Fibroblast of the aortic adventitia (primary cell): ENCODE results near the gene MTG2. TPM values are rescaled to one million over a fixed set of nuclear protein-coding genes. Genes with fewer than 3 reads are reported as not detected.
"Not testable (repeated sequence)": the region's sequence is repeated elsewhere in the genome, so short reads cannot be mapped to it uniquely, and the experiment has no call there.

ENCODE experiments used
- DNase-seq: peaks from one replicate; pipeline ENCODE4 v3.0.0-alpha.2; 2010; ENCODE audit warnings: low read depth
- H3K4me3 ChIP-seq: 2 replicates; pipeline ENCODE4 v1.5.1; 2011; ENCODE audit warnings: low read depth, mild to moderate bottlenecking, control low read depth, low read length, moderate library complexity
- CTCF ChIP-seq: IDR thresholded peaks from 2 replicates; pipeline ENCODE4 v1.5.1; 2011; ENCODE audit warnings: mild to moderate bottlenecking, low read length, control low read depth, inconsistent platforms; ENCODE audit not compliant: insufficient read depth
- total RNA-seq: library from RNA; depleted of rRNA; stranded (reverse); fragments of >200 nt; gene quantifications from 2 replicates; pipeline ENCODE4 v1.2.3, GENCODE V29; 2012; ENCODE audit warnings: low replicate concordance

MTG2 gene
- total RNA-seq, 1 donor: 15.3 TPM

GRCh38 chr20:62146019-62146755 is 36.6 kb upstream of the MTG2 start:
- TF ChIP-seq CTCF: no peak
- no peak overlapping the region for H3K4me3 ChIP-seq
- no peak for DNase-seq

- TF ChIP-seq CTCF: no peak
- no peak for DNase-seq
- H3K4me3 ChIP-seq: no peak overlapping the region
These were observed 35.7 kb upstream of the MTG2 start for GRCh38 chr20:62147125-62147524.

GRCh38 chr20:62147528-62147927 is 35.3 kb upstream of the MTG2 start:
- no peak overlapping the region for H3K4me3 ChIP-seq
- DNase-seq: no peak
- TF ChIP-seq CTCF: no peak

GRCh38 chr20:62148383-62148782 is 34.4 kb upstream of the MTG2 start:
- not testable (repeated sequence) for DNase-seq, H3K4me3 ChIP-seq

- DNase-seq: no peak
- no peak overlapping the region for H3K4me3 ChIP-seq
- TF ChIP-seq CTCF: no peak
These were observed 33.9 kb upstream of the MTG2 start for GRCh38 chr20:62148908-62149314.

- DNase-seq: no peak
- no peak for TF ChIP-seq CTCF
- no peak overlapping the region for H3K4me3 ChIP-seq
These were observed 33.1 kb upstream of the MTG2 start for GRCh38 chr20:62149532-62150309.

- H3K4me3 ChIP-seq: no peak overlapping the region
- no peak for TF ChIP-seq CTCF
- DNase-seq: no peak
These were observed 32.6 kb upstream of the MTG2 start for GRCh38 chr20:62150310-62150575.
